Thyroid gland (tissue), 4 donors: ENCODE data around the gene CILP2.

Source experiments
- POLR2A ChIP-seq, 2 donors: fragments of 450-650 bp; IDR thresholded peaks; one replicate each; pipeline ENCODE4 v1.6.1; 2017; ENCODE audit warnings: antibody characterized with exemption in 2 of 2, mild to moderate bottlenecking in 2 of 2, moderate library complexity in 1 of 2
- TF ChIP-seq, protein P1 (sequence below), 6 experiments: fragments of 200-600 bp in 3 of 6; fragments of 450-650 bp in 3 of 6; sonication (generic) in 3 of 6; IDR thresholded peaks; one replicate each; pipeline ENCODE4 v1.5.1; 2016 to 2019; ENCODE audit warnings: antibody characterized with exemption in 6 of 6, mild to moderate bottlenecking in 2 of 6, inconsistent platforms in 1 of 6, moderate library complexity in 1 of 6

DNA sequence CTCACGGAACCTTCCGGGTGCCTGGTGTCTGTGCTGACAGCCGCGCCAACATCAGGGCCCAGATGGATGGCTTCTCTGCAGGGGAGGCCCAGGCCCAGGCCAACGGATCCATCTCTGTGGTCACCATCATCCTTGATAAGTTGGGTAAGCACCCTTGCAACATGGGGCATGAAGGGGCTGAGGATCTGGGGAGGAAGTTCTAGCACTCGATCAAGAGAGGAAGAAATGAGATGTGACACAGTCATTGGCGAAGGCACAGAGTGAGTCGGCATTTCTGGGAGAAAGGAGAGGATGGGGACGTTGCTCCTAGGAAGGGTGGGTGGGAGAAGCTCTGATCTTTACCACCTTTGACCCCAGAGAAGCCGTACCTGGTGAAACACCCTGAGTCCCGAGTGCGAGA lies 4.4 kb downstream of the CILP2 start:
- TF ChIP-seq, protein P1, sequence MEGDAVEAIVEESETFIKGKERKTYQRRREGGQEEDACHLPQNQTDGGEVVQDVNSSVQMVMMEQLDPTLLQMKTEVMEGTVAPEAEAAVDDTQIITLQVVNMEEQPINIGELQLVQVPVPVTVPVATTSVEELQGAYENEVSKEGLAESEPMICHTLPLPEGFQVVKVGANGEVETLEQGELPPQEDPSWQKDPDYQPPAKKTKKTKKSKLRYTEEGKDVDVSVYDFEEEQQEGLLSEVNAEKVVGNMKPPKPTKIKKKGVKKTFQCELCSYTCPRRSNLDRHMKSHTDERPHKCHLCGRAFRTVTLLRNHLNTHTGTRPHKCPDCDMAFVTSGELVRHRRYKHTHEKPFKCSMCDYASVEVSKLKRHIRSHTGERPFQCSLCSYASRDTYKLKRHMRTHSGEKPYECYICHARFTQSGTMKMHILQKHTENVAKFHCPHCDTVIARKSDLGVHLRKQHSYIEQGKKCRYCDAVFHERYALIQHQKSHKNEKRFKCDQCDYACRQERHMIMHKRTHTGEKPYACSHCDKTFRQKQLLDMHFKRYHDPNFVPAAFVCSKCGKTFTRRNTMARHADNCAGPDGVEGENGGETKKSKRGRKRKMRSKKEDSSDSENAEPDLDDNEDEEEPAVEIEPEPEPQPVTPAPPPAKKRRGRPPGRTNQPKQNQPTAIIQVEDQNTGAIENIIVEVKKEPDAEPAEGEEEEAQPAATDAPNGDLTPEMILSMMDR (IDR thresholded peaks at IDR 0.05), result no peak
- no peak for TF ChIP-seq POLR2A (IDR thresholded peaks at IDR 0.05)
